GM18858 (cell line): ENCODE data around the gene NIPSNAP3A.
A peak's percentile ranks its signal among the peaks of the same experiment; 100 is the strongest.
"Not testable (repeated sequence)": the region's sequence is repeated elsewhere in the genome, so short reads cannot be mapped to it uniquely, and the experiment has no call there.

Source experiments
- ATAC-seq: cut with Tn5 transposase; IDR thresholded peaks from one replicate; pipeline ENCODE4 v1.9.1; 2021; ENCODE audit not compliant: unreplicated experiment

Gene NIPSNAP3A

DNA sequence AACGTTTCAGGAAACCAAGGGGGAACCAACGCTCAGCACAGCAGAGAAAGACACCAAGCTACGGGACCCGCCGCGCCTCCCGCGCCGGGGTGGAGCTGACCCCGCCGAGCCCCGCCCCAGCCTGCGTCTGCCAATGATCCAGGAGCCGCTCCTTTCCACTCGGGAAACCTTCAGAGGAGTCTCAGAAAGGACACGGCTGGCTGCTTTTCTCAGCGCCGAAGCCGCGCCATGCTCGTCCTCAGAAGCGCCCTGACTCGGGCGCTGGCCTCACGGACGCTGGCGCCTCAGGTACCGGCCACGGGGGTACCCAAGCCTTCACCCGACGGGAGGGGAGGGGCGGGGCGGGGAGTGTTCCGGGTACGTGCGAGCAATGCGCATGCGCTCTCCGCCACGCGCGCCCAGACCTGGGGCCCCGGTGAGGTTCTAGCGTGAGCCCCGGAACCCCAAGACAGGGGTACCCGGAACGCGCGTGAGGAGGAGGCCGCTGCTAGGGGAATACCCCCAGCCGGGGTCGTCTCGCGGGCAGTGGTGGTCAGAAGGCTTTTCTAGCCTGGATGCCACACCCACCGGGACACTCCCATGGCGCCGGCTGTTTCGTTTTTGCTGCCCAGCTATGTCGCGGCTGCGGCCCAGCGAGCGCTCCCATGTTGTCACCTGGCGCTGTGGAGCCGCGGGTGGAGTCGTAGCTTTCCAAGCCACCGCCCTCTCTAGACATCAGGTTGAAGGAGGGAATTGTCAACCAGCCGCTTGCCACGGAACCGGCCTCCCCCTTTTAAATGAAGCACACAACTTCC is at the start of gene NIPSNAP3A:
NIPSNAP3A (plus strand) TSS at position 119 of the 794 bp plus-strand sequence; CDS start at position 229, 110 bp downstream.
- ATAC-seq = peak; percentile 79

- ATAC-seq = no peak
Measured at GRCh38 chr9:104700306-104700705, 47.2 kb upstream of the NIPSNAP3A start.

GRCh38 chr9:104708737-104709136 is 38.7 kb upstream of the NIPSNAP3A start:
- ATAC-seq = not testable (repeated sequence)

- ATAC-seq = no peak
Measured at GRCh38 chr9:104711604-104712003, 35.9 kb upstream of the NIPSNAP3A start.

- ATAC-seq = no peak
Measured at GRCh38 chr9:104725014-104725413, 22.5 kb upstream of the NIPSNAP3A start.

DNA sequence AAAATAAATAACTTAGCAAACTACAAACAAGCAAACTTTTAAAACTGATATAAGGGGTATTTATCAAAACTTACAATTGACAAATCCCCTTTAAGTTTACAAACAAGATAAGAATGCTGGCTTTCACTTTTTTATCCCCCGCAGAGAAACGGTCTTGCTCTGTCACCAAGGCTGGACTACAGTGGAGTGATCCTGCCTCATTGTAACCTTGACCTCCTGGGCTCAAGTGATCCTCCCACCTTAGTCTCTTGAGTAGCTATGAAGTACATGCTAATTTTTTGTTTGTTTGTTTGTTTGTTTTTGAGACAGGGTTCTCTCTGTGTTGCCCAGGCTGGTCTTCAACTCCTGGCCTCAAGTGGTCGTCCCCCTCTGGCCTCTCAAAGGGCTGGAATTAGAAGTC is 9.0 kb upstream of the NIPSNAP3A start:
- ATAC-seq = no peak

DNA sequence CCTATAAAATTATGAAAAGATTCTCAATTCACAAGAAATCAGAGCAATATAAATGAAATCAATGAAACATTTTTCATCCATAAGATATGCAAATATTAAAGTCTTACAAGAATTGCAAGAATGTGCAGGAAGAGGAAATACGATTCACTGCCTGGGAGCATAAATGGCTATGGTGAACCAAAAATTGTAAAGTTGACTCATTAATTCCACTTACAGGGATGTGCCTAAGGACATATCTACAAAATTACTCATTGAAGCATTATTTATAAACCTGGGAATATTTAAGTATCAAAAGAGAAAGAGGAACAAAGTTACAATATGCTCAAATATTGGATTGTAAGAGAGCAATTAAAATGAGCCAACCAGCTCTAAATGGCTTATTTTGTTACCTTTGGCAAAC is 6.9 kb upstream of the NIPSNAP3A start:
- no peak for ATAC-seq

DNA sequence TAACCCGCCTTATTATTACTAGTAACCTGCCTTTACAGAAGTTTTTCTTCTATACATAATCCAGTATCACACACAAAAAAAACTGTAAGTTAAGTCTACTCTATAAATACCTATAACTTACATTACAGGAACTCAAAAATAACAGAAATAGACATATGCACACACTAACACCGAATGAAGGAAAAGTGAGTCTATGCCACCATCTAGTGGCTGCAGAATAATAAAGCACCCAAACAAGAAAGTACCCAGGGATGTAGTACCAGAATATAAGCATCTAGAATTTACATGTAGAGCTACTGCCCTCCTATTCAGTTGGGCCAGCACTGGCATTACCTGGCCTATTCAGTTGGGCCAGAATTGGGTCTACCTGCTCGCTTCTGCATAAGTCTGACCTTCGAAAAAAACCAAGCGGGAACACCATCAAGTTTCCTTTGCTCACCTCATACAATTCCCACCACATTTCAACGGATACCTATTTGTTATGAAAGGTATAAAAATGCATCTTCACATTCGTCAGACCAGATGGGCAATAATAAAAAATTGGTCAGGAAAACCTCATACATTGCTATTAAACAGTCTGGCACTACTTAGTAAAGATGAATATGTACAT is 4.0 kb upstream of the NIPSNAP3A start:
- ATAC-seq = peak; percentile 58

- ATAC-seq = no peak
Measured at GRCh38 chr9:104745852-104746251, 1.6 kb upstream of the NIPSNAP3A start.

DNA sequence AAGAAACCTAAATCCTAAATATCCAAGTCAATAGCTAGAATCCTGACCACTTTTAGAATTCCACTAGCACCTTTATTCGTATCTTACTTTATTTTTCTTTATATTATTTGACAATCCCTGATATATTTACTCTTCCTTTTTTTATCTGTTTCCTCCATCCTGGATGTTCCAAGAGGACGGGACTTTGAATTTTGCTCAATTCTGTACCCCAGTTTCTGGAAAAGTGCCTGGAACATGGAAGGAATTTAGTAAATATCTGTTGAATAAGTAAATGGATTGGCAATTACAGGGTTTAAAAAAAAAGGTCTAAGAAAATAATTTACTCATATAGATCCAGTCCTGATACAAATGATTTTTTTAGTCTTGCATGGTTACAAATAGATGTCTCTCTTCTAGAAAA is 1.2 kb upstream of the NIPSNAP3A start:
- no peak for ATAC-seq

DNA sequence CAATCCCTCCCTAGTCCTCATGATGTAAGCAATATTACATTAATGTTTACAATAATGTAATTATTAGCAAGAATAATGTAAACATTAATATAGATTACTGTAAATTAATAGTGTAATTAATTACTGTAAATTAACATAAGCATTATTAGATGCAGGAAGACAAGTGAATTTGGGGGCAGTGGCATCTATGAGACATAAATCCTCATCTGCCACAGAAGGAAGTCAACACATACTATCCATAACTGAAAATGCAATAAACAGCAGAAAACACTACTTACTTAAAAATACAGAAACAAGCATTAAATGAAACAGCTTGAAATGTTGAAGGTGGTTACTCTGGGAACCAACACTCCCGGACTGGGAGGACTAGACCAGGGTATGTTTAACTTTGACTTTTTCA is 685 bp upstream of the NIPSNAP3A start:
- ATAC-seq = no peak

GRCh38 chr9:104747245-104747564 is 278 bp upstream of the NIPSNAP3A start:
- no peak for ATAC-seq

GRCh38 chr9:104748359-104749031 is 1.0 kb downstream of the NIPSNAP3A start:
- ATAC-seq = no peak

DNA sequence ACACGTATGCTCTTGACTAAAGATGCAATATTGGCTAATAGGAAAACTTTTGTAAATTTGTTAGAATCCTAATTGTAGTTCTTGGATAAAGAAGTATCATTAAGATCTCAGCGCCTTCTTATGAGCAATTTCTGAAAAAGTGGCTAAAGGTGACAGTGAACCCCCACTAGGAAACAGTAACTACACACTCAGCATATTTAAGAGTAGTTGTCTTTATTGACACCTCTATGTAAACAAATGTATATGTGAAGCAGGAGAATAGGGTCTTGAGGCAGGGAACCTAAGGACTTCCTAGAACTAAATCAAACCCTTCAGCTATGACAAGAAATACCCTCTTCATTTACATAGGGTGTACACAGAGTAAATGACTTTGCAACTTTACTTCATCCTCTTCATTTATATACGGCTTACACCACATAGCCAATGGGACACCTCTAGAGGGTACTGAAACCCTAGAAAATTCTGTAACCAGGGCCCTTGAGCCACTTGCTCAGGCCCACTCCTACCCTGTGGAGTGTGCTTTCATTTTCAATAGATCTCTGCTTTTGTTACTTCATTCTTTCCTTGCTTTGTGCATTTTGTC is 2.8 kb downstream of the NIPSNAP3A start:
- ATAC-seq = peak; percentile 31

DNA sequence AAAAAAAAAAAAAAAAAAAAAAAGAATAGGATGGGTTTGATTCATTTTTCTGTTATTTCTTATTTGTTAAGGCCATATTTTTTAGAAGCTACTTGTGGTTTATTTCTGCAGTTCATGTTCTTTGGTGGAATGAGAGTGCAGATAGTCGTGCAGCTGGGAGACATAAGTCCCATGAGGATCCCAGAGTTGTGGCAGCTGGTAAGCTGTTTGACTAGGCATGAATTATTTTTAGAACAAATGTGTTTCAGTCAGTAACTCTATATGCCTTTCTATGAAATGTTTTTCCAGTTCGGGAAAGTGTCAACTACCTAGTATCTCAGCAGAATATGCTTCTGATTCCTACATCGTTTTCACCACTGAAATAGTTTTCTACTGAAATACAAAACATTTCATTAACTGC is 11.5 kb downstream of the NIPSNAP3A start:
- ATAC-seq = peak; percentile 39

- ATAC-seq = peak; percentile 28
Measured at GRCh38 chr9:104765138-104765537, 17.7 kb downstream of the NIPSNAP3A start.

GRCh38 chr9:104766025-104766424 is 18.5 kb downstream of the NIPSNAP3A start:
- no peak for ATAC-seq

DNA sequence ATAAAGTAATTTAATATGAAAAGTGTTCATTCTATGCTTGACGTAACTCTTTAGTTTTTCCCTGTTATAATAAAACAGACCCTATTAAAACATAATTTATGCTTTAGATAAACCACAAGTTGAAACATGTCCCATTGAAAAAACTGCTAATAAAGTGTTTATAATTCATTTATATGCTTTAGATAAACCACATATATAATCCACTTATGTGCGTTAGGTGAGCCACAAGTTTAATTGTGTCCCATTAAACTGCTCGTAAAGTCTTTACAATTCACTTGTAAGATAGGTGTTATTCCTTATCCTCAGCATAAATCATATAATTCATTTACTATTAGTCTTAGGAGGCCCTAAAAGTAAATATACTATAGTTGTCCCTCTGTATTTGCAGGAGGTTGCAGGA is 20.0 kb downstream of the NIPSNAP3A start:
- ATAC-seq = no peak

- ATAC-seq = not testable (repeated sequence)
Measured at GRCh38 chr9:104769029-104769428, 21.5 kb downstream of the NIPSNAP3A start.

DNA sequence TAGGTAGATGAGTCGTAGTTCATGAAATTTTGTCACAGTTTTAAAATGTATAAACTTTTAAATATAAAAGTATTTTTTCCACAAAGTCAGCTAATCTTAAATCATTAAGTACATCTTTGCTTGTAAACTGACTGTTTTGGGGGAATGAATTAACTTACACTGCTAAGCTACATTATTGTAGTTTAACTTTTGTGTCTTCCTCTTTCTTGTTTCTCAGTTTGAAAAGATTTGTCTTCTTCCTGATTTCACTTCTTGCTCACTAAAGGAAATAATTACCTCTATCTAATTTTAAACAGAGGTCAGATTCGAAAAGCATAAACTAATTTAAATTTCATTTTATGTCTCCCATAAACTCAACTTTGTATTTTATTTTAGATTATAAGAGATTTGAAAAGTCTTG is 22.2 kb downstream of the NIPSNAP3A start:
- peak; percentile 47 for ATAC-seq

DNA sequence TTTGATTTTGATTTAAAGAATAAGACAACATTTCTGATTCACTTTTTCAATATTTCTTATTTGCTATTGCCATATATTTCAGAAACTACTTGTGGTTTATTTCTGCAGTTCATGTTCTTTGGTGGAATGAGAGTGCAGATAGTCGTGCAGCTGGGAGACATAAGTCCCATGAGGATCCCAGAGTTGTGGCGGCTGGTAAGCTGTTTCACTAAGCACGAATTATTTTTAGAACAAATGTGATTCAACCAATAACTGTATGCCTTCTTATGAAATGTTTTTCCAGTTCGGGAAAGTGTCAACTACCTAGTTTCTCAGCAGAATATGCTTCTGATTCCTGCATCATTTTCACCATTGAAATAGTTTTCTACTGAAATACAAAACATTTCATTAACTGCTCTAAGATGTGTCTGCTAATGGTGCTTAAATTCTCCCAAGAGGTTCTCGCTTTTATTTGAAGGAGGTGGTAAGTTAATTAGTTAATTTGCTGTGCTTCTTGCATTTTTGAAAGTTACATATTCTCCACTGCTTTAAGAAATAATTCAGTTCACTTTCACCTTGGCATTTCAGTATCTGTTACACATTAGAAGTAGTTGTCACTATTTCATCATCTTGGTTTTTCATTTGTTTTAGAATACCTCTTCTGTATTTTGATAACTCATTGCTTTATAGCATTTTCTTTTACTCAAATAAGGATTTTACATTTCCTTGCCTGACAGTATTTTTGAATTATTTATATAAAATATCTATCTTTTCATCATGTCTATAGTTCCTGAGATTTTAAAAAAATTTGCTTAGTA is 25.4 kb downstream of the NIPSNAP3A start:
- no peak for ATAC-seq
